Measurements from ENCODE around the gene UNC5C.
A peak's percentile ranks its signal among the peaks of the same experiment; 100 is the strongest.

The UNC5C gene

DNA sequence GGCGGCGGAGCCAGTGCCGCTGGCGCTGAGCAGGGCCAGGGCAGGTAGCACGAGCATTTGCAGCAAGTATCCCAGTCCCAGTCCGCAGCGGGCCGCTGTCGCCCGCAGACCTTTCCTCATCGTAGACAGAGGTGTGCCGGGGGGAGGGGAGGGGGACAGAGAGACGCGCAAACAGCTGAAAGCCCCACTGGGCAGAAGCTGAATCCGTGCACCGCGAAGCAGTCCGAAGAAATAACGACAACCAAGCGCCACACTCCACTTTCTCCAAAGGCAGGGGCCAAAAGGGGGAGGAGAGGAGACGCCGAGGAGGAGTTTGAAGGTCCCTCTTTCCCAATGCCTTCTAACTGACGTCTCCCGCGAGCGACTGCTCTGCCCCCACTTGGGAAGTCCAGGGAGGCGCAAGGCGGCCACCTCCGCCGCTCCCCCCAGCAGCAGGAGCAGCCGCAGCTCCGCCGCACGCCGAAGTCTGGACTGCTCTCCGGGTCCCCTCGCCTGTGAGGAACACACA lies at the start of gene UNC5C:
UNC5C (minus strand) TSS at position 236 of the 508 bp plus-strand sequence.
- DNase-seq: peak; percentile 46

DNA sequence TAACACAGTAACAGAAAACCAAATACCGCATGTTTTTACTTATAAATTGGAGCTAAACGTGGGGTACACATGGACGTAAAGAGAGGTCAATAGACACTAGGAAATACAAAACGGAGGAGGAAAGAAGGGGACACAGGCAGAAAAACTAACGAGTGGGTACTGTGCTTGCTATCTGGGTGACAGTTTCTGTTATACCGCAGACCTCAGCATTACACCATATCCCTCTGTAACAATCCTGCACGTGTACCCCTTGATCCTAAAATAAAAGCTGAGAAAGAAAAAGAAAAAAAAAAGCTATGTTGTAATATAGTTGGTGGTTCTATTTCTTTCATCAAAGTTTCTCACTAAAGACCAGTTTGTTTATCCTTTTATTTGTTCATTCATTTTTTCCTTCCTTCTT lies 47.9 kb upstream of the UNC5C start:
- no peak for DNase-seq

DNA sequence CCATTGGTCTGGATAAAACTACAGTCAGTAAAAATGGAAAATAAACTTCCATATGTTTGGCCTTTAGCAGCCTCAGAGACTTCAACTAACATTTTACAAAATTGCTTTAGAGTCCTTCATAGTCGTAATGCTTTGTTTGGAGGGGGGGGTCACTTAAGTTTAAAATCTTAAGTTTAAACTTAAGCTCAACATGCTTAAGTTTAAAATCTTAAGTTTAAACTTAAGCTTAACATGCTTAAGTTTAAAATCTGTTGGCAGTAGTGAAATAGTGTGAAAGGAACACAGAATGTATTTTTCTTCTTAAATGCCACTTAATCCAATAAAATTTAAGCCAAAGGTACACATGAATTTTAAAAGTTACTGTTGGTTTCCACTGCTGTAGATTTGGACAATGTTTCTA lies 45.9 kb upstream of the UNC5C start:
- no peak for DNase-seq

DNA sequence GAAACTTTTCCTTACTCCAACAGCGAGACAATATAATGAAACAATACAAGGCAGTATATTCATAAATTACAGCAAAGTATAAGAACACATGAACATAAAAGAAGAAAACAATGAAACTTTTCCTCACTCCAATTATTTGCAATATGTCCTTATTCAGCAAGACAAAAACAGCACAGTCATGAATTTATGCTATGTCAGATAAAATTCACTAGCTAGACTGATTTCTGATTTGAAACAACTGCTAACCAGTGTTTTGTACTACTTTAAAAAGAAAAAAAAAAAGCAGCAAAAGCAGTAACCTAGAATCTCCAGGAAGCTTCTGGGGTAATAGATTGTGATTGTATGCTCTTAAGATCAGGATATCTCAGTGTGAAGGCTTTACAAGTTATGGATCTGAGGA lies 45.2 kb upstream of the UNC5C start:
- DNase-seq: no peak

DNA sequence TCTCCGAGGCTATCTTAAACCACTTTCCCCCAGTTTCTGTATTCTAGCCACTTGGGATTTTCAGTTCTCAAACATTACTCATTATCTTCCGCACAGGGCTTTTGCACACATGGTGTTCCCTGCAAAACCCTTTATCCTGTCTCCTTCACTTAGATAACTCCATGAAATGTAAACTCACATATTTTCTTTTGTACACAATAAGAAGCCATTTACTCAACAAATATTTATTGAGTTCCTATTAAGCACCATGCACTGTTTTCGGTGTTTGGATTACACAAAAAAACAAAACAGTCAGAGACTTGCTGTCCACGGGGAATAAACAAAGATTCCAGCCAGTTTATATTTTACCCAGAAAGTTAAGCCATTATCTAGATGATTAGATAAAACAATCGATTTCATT lies 42.5 kb upstream of the UNC5C start:
- no peak for DNase-seq

DNA sequence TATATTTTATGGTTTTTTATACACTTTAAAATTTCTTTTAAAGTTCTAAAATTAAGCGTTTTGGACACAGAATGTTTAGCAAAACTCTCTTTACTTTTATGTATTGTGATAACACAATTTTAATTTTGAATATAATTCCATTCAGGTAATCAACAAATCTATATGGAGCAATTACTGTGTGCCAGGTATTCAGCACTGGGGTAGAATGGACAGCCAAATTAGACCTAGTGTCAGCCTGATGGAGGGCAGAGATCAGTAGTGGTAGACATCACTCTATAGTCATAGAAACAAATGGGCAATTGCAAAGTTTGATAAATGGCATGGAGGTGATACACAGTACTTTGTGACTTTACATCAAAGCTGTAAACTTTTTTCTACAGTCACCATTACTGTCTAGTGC lies 41.8 kb upstream of the UNC5C start:
- DNase-seq: no peak

DNA sequence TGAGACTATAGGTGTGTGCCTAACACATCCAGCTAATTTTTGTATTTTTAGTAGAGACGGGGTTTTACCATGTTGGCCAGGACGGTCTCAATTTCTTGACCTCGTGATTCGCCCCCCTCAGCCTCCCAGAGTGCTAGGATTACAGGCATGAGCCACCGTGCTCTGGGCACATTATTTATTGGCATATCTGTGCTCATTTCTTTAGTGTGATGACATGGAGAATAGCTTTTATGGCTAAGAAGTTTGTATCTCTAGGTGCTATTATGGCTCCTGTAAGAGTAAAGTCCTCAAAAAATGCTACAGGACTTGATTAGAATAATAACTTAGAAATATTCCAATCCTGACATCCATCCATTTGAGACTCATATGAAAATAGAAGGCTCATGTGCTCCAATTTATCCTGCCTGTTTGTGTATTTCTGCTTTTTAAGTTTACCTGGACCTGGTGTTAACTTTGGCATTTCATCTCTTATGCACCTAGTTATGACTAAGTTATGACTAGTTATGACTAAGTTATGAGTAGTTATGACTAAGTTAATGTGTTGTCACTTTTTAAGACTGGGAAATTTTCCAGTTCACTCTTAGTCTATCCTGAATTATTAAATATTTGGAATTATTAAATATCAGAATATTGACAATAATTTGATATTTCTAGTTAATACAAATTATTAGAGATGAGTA lies 36.4 kb upstream of the UNC5C start:
- DNase-seq: no peak

DNA sequence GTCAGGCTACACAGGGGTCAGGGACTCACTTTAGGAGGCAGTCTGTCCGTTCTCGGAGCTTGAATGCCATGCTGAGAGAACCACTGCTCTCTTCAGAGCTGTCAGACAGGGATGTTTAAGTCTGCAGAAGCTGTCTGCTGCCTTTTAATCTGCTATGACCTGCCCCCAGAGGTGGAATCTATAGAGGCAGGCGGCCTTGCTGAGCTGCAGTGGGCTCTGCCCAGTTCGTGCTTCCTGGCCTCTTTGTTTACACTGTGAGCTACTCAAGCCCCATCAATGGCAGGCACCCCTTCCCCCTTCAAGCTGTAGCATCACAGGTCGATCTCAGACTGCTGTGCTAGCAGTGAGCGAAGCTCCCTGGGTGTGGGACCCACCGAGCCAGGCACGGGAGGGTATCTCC lies 31.5 kb upstream of the UNC5C start:
- DNase-seq: no peak

DNA sequence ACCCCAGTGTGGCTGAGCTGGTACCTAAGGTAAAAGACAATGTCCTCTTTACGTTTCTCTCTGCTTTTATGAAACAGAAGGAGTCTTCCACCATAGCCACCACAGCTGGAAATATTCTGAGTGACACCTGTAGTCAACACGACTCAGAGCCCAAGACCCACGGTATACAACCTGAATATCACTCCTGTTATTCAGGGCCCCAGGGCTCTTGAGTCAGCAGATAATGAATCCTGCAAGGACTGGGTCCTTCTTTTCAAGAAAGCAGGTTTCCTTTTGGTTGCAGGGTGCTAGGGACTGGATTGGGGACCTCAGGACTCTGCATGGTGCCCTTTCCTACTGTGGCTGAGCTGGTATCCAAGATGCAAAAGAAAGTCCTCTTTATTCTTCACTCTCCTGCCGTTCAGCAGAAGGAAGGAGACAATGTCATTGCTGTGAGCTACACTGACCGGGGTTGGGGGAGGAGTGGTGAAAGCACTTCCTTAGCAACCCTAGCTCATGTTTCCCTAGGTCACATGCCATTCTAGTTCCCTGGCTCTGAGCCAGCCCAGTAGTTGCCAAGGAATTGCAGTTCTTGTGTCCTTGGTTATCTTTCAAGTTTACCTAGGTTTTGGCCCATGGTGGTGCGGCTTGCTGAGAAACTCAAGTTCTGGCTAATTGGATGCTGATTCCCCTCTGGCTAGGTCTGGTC lies 23.7 kb upstream of the UNC5C start:
- no peak for DNase-seq

DNA sequence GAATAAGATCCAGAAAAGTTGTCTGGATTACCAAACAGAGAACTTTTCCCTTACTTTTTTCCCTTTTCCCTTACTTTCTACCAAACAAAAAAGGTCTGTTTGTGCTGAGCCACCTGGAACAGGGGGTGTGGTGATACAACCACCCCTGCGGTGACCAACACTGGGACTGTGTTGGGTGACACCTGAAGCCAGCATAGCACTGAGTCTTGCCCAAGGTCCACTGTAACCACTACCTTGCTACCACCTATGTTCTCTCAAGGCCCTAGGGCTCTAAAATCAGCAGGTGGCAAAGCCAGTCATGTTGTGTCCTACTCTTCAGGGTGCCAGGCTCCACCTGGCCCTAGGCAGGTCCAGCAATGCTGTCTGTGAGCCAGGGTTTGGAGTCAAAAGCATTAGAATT lies 22.8 kb upstream of the UNC5C start:
- DNase-seq: no peak

DNA sequence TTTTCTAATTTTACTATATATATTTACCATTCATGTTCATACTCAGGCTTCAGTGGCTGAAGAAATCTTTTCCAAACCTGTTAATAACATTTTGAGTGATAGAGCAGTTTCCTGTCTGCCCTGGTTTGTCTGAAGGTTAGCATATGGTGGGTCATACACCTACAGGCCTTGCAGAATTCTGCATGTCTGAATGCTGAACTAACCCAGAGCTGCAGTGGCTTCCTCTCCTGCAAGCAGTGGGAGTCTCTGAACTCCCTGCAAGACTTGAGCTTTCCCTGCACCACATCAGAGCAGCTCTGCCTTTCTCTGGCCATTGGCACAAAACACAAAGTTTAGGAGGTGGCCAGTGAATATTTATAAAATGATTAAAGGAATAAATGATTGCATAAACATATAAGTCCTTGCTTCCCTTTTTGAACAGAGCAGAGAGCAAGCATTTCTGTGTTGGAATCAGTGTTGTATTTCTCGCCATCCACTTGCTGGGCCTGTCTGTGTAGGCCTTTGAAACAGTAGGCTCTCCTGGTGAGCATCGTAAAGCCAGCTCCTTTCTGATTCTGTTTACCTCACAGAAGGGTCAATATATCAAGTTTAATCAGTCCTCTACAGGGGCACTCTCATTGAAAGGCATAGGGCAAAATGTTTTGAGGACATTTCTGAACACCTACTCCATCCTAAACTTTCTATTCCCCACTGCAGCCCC lies 15.0 kb upstream of the UNC5C start:
- no peak for DNase-seq

DNA sequence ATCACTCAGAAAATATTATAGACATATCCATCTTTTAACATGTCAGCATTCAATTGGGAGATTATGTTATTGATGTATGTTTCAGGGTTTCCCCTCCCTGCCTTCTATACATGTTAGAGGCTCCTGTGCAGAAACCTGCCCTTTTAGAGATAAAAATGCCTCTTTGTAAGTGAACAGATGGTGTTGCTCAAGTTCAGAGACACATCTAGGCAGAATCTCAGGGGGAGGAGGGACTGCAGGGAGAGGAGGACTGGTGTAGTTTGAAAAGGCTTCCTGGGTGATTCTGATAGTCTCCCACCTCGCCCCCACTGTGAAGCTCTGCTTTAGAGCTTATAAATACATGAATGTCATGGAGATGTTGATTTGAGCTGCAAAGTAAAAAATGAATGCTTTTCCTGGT lies 12.0 kb upstream of the UNC5C start:
- DNase-seq: peak; percentile 8

DNA sequence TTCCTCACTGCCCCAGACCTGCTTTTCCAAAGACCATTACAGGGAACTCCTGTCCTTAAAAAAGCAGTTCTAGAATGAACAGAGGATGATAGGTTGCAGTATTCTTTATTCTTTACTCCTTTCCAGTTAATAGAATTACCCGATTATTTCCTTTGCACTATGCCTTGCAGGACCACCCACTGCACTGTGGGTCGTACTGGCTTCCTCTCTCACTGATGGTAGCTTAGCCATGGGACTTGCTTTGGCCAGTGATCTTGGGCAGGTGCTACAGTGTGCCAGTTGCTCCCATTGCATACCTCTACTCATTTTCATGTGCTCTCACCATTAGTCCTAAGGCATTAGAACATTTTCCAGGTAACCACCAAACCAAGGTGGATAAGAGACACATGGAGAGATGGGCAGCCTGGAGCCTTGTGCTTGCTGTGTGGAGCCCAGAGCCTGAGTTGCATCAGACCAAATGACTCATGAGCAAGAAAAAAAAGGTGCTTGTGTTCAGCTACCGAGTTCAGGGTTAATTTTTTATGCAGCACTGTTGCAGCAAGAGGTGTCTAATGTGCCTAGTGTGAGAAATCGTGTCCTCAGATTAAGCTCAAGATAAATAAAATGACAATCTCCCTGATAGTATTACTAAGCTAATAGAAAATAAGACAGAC lies 7.6 kb upstream of the UNC5C start:
- DNase-seq: no peak

DNA sequence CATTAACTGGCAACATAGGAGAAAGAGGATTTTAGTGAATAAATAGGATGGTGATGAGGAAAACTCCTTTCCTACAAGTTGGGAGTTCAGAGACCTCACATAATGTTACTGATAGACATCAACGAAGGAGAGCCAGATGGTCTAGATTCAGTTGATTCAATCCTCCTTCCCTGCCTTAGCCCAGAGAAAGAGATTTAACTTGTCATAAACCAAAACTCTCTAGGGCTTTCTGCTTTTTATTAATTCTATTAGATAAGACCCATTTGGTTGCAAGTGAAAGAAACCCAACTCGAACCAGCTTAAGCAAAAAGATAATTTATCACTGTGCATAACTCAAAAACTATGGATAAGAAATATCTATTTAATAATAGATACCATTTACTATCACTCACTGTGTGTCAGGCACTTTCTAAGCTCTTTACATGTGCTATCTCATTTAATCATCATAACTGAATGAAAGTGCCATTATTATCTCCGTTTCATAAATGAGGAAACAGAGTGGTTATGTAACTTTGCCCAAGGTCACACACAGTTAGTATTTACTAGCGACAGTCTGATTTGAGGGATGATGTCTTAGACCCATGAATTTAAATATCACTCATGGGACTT lies 4.3 kb upstream of the UNC5C start:
- DNase-seq: no peak

DNA sequence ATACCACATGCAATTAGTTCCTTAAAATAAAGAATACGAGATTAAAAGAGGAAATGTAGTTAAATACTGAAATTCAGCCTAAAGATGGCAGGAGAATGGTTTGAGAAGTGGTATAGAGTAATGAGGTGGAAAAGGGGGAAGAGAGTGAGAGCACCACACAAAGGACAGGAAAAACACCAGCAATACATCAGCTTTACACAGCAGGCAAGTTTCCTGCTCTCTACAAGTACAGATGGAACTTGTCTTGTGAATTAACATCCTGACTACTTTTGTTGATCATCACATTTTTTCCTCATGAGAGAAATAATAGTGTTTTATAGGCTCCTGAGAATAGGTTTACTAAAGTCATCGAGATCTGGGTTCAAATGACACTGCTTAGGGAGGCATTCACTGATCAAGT lies 2.9 kb upstream of the UNC5C start:
- DNase-seq: no peak

DNA sequence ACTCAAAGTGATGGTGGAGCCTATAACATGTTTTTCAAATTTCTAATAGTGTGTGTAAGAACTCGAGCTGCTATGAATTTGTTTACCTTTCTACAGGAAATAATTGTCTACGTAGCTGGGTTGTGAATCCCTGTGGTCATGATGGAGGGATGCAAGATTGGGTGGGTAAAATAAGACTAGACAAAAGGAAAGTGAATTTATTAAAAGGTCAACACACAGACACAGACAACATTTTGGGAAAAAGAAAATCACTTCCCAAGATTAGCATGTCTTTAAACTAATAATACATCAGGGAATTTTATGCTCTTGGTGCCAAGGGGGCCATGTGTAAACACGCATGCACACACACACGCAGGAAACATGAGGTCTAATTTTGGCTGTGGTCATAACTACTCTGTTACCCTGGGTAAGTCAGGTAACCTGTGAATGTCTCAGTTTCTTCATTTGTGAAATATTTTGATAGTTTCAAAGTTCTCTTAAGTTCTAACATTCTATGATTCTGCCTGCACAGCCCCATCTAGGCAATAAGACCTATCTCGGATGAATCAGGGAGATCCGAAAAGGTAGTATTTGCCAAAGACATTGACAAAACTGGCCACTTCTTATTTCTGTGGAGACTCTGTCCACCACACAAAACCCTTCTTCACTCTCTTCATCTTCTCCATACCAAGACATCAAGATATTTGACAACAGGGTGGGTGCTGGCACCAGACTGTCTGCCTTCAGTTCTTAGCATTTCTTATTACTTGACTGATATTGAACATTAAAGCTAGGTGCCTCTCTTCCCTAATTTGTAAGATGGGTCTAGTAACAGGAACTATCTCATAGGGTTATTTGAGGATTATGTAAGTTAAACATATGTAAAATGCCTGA lies 1.6 kb upstream of the UNC5C start:
- no peak for DNase-seq

DNA sequence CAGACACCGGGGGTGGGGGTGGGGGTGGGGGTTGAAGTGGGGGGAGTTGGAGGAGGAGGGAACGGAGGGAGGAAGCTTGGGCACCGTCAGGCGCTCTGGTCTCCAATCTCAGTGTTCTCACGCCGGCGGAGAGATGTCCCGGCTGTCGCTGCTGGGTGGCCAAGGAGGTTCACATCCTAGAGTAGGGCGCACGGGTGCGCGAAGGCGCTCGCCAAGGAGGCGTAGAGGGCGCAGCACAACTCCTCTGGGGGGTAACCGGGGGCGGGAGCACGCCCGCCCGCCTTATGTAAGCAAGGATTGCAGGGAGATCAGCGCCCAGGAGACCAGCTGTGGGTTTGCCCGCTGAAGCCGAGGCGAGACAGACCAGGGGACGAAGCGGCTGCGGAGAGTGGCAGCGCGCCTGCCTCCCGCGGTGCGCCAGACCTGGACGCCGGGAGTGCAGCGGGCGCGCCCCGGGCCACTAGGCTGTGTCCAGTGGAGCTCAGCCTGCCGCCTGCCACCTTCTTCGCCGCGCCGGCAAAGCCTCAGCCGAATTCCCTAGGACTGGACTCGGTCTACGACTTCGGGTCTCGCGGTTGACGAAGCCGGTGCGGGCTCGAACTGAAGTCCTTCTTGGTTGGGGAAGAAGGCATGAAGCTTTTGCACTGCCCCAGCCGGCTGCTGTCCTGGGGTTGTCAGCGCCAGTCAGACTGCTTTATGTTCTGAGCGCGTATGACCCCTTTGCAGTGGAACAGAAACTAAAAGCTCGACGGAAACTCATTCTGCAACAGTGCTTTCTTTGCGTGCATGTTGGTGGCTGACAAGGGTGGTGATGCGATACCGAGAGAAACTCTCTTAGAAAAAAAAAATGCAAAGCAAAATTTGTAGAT lies 707 bp upstream of the UNC5C start:
- DNase-seq: peak; percentile 34

DNA sequence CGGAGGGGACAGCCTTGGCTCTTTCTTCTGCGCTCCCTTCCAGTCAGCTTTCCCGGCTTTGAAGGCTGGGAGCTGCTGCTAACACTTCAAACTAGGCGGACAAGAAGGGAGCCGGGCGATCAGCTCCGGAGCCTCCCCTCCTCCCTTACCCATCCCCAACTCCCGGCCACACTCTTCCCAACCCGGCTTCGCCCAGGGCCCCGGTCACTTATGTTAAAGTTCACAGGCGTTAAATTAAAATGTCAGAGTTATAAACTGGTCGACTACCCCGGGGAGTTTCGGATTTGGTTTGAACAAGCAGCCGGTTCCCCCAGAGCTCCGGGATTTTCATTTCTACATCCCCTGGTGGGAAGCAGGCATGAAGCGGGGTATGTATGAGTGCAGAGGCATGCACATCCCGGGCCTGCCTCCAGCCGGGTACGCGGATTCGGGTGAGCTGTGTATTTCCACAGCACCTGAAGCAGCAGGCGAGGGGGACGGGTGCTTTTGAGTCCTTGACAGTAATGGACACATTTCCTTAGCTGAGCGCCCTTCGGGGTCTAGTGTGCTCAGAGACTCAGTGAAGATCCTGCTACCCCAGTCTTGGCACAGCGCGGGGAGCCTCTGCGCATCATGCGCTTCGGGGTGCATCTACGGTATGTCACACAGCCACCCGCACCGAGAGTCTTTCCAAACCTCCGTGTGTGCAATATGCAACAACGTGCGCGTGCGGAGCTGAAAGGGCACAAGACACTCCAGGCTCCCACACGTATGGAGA lies 880 bp downstream of the UNC5C start:
- DNase-seq: no peak

DNA sequence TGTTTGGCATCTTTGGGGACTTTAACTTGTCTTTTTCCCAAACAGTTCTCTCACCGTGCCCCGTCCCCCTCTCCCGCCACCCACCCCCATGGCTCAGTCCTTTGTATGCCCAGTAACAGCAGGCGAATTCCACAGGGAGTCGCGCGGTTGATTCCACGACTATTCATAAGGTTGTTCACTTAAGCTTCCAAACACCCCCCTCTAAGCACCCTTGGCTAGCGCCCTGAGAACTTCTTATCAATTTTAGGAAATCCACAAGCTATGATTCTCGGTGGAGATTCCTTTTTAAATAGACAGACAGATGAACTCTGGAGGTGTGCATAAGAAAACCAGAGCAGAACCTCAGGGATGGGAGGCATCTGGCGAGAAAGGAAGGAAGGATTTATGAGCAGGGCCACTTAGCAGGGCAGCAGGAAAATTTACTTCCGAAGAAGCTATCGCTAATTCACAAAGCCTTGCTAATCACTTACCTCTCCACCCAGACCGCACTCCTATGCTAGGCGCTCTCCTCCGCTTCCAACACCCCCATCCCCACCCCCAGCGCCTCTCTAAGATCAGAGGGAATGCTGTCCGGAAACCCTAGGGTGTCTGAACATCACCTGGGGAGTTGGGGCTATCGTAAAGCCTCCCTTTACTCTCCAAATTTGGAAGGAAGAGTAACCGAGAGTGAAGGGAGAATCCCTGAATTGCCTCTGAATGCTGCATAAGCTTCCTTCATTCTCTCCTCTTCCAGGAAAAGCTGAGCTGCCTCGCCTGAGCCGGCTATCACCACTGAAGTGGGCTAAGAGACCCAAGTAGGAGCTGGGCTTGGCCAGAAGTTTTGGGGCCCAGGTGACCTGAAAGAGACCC lies 1.7 kb downstream of the UNC5C start:
- DNase-seq: no peak
